K562 (cell line): ENCODE measurements around the gene CLDN7. TPM values are rescaled to one million over a fixed set of nuclear protein-coding genes. Genes with fewer than 3 reads are reported as not detected.
A peak's percentile ranks its signal among the peaks of the same experiment; 100 is the strongest.

Experiments used
- ATF4 ChIP-seq: fragments of 450-650 bp; formaldehyde crosslinking; IDR thresholded peaks from 2 replicates; pipeline ENCODE4 v1.4.0; 2022; ENCODE audit warnings: mild to moderate bottlenecking, moderate library complexity
- BCL6 ChIP-seq: fragments of 250-450 bp; sonication (Bioruptor Pico); IDR thresholded peaks from 2 replicates; pipeline ENCODE4 v1.4.0; 2020
- CREB5 ChIP-seq: fragments of 250-450 bp; sonication (Bioruptor Pico); IDR thresholded peaks from 2 replicates; pipeline ENCODE4 v1.5.0; 2020; ENCODE audit warnings: mild to moderate bottlenecking
- DLX4 ChIP-seq: fragments of 250-450 bp; sonication (Bioruptor Pico); IDR thresholded peaks from 2 replicates; pipeline ENCODE4 v1.6.1; 2021; ENCODE audit warnings: mild to moderate bottlenecking
- JUNB ChIP-seq: fragments of 450-650 bp; formaldehyde crosslinking; conservative IDR thresholded peaks from 2 replicates; pipeline ENCODE4 v1.4.0; 2020; ENCODE audit warnings: mild to moderate bottlenecking
- PKNOX1 ChIP-seq: fragments of 450-650 bp; IDR thresholded peaks from 2 replicates; pipeline ENCODE4 v1.6.1; 2016
- RBM22 ChIP-seq: fragments of 200-400 bp; formaldehyde crosslinking; IDR thresholded peaks from 2 replicates; pipeline ENCODE4 v1.6.1; 2018; ENCODE audit warnings: low read length, low read depth; ENCODE audit not compliant: poor library complexity, severe bottlenecking
- SFPQ ChIP-seq: fragments of 200-400 bp; formaldehyde crosslinking; IDR thresholded peaks from 2 replicates; pipeline ENCODE4 v1.6.1; 2017; ENCODE audit warnings: mild to moderate bottlenecking, low read depth, low read length, moderate library complexity
- SUPT5H ChIP-seq: fragments of 450-650 bp; IDR thresholded peaks from 2 replicates; pipeline ENCODE4 v1.6.1; 2016
- THAP12 ChIP-seq: fragments of 250-450 bp; sonication (Bioruptor Pico); IDR thresholded peaks from 2 replicates; pipeline ENCODE4 v1.9.0; 2021; ENCODE audit warnings: mild to moderate bottlenecking, inconsistent platforms
- YY1 ChIP-seq, 3 experiments: IDR thresholded peaks; 2 replicates each; pipeline ENCODE4 v1.6.1; 2011; ENCODE audit warnings: low read length in 2 of 3, mild to moderate bottlenecking in 2 of 3, moderate library complexity in 2 of 3, borderline replicate concordance in 1 of 3, control low read depth in 1 of 3, low read depth in 1 of 3; ENCODE audit not compliant: insufficient read depth in 3 of 3, insufficient replicate concordance in 2 of 3, control insufficient read depth in 1 of 3, insufficient read length in 1 of 3; ENCODE audit errors: extremely low read depth in 1 of 3
- ZNF239 ChIP-seq: fragments of 250-450 bp; sonication (Bioruptor Pico); IDR thresholded peaks from 2 replicates; pipeline ENCODE4 v1.4.0; 2020; ENCODE audit warnings: mild to moderate bottlenecking
- ZNF695 ChIP-seq: fragments of 450-650 bp; formaldehyde crosslinking; IDR thresholded peaks from 2 replicates; pipeline ENCODE4 v1.4.0; 2020; ENCODE audit warnings: mild to moderate bottlenecking, moderate library complexity
- ZNF764 ChIP-seq: fragments of 250-450 bp; sonication (Bioruptor Pico); IDR thresholded peaks from 2 replicates; pipeline ENCODE4 v1.4.0; 2020; ENCODE audit warnings: low read depth, mild to moderate bottlenecking, moderate library complexity
- polyA plus RNA-seq, 8 experiments: library from polyadenylated mRNA; depleted of rRNA in 4 of 8; stranded (reverse) in 5 of 8; unstranded in 3 of 8; fragments of >200 nt; fragmentation: Nextera tagmentation in 2 of 8; fragmentation: Illumina TruSeq in 1 of 8; extraction: Ambion mirVana in 2 of 8; extraction: Trizol in 1 of 8; gene quantifications; 2 replicates each; pipeline versions ENCODE4 v1.2.1 to v1.2.3, GENCODE V29; 2011 to 2014; ENCODE audit warnings: inconsistent platforms in 1 of 8, missing spikeins in 1 of 8
- total RNA-seq, 7 experiments: library from RNA; depleted of rRNA in 6 of 7; stranded (reverse); fragments of >200 nt in 6 of 7; fragmentation: Illumina TruSeq in 2 of 7; extraction: Trizol in 2 of 7; gene quantifications; 2 replicates each; pipeline versions ENCODE4 v1.2.1 to v1.2.3, GENCODE V29; 2011 to 2021; ENCODE audit warnings: low replicate concordance in 1 of 7

CLDN7 gene
- total and polyA plus RNA-seq, 9 of the 15 experiments (the other 6 are each of a cell fraction or from before 2014, with no cell fraction given): 2.2 to 14.5 (median 7.6) TPM

GRCh38 chr17:7280519-7281073, 18.3 kb upstream of the CLDN7 start (continued):
- TF ChIP-seq THAP12 (CRISPR knock-in tag) (no peak), ZNF764 (CRISPR knock-in tag) (no peak), SUPT5H (0 out of 2 replicates have a peak, but pooled peaks have one; percentile 43), ZNF695 (CRISPR knock-in tag) (no peak), YY1 (IDR thresholded peaks at IDR 0.05; ENCODE audit: borderline replicate concordance in 1 of 3, control insufficient read depth in 1 of 3, extremely low read depth in 1 of 3, insufficient read depth in 3 of 3, insufficient read length in 1 of 3, insufficient replicate concordance in 2 of 3, low read depth in 1 of 3, low read length in 2 of 3) (peak in 1 of 3 experiments; percentile 12), SFPQ (no peak), ATF4 (CRISPR knock-in tag) (no peak), CREB5 (CRISPR knock-in tag) (no peak), RBM22 (no peak), BCL6 (CRISPR knock-in tag) (no peak), JUNB (CRISPR knock-in tag) (no peak), PKNOX1 (no peak), ZNF239 (CRISPR knock-in tag) (no peak), DLX4 (no peak)
